ENCODE data around the gene LCE3A. TPM values are rescaled to one million over a fixed set of nuclear protein-coding genes. Genes with fewer than 3 reads are reported as not detected.

The LCE3A gene
- total and polyA plus RNA-seq, 12 donors: not detected

- Histone ChIP-seq H3K4me3 (no peak within 1 kb of the TSS), H3K27ac (no peak within 1 kb of the TSS), H3K9me3 (peaks cover 0 to 26% (median 0%) of the 10 kb centered on the region in 11 donors), H3K4me1 (no peaks in the 10 kb centered on the region), H3K36me3 (no peaks in the 10 kb centered on the region), H3K27me3 (no peaks in the 10 kb centered on the region)
- intact Hi-C loops (cut with DNase I): no loop called here
- 65 to 69% methylated on average over 4 of the region's 4 CpGs for WGBS, 2 donors
- TF ChIP-seq CTCF (IDR thresholded peaks at IDR 0.05): no peak
- no peak for DNase-seq
- no peak for ATAC-seq
Measured at GRCh38 chr1:152599934-152600333, 23.0 kb downstream of the LCE3A start, which contains the start of gene LCE3C. LCE3C (plus strand) TSS chr1:152600234; CDS start chr1:152600732, 498 bp downstream.

GRCh38 chr1:152596986-152597385 is 25.9 kb downstream of the LCE3A start:
- intact Hi-C loops (cut with DNase I): no loop called here
- DNase-seq (no peak), ATAC-seq (no peak)
- no peak overlapping the region for H3K4me3 ChIP-seq
- H3K9me3 ChIP-seq: peaks cover 0 to 39% (median 0%) of the 10 kb centered on the region in 11 donors
- WGBS, 2 donors: 71 to 76% methylated on average over 2 of the region's 2 CpGs
- H3K27me3 ChIP-seq: no peaks in the 10 kb centered on the region
- no peak overlapping the region for H3K27ac ChIP-seq
- H3K4me1 ChIP-seq: no peaks in the 10 kb centered on the region
- no peaks in the 10 kb centered on the region for H3K36me3 ChIP-seq
- no peak for TF ChIP-seq CTCF (IDR thresholded peaks at IDR 0.05)

- TF ChIP-seq CTCF (IDR thresholded peaks at IDR 0.05): no peak
- Histone ChIP-seq H3K4me1 (no peaks in the 10 kb centered on the region), H3K27me3 (no peaks in the 10 kb centered on the region), H3K27ac (no peak overlapping the region), H3K9me3 (peaks cover 0 to 8% (median 0%) of the 10 kb centered on the region in 11 donors), H3K4me3 (no peak overlapping the region), H3K36me3 (no peaks in the 10 kb centered on the region)
- 36 to 46% methylated on average over 1 of the region's 1 CpG for WGBS, 2 donors
- intact Hi-C loops (cut with DNase I): no loop called here
- no peak for DNase-seq
- no peak for ATAC-seq
Measured at GRCh38 chr1:152585586-152585985, 37.3 kb downstream of the LCE3A start.

GRCh38 chr1:152582647-152583046 is 40.3 kb downstream of the LCE3A start:
- Histone ChIP-seq H3K27ac (no peak overlapping the region), H3K27me3 (peaks cover 0 to 5% (median 0%) of the 10 kb centered on the region in 7 donors), H3K4me3 (no peak overlapping the region), H3K9me3 (peaks cover 0 to 8% (median 0%) of the 10 kb centered on the region in 11 donors), H3K36me3 (no peaks in the 10 kb centered on the region), H3K4me1 (no peaks in the 10 kb centered on the region)
- 66 to 74% methylated on average over 1 of the region's 1 CpG for WGBS, 2 donors
- no peak for ATAC-seq
- intact Hi-C loops (cut with DNase I): loop anchor here in 1 of 10 donors (5.0 kb wide), 1 partner anchor 40 kb away; the partner anchor contains the start of gene LCE3A
- no peak for DNase-seq
- TF ChIP-seq CTCF (IDR thresholded peaks at IDR 0.05): no peak
